GM21360 (cell line): ENCODE data around the gene MBP.

Source experiments
- ATAC-seq: cut with Tn5 transposase; IDR thresholded peaks from one replicate; pipeline ENCODE4 v1.9.1; 2021; ENCODE audit warnings: mild to moderate bottlenecking, moderate library complexity; ENCODE audit not compliant: unreplicated experiment

MBP gene

GRCh38 chr18:77135339-77136075 is 2.9 kb upstream of the MBP start:
- ATAC-seq = no peak

DNA sequence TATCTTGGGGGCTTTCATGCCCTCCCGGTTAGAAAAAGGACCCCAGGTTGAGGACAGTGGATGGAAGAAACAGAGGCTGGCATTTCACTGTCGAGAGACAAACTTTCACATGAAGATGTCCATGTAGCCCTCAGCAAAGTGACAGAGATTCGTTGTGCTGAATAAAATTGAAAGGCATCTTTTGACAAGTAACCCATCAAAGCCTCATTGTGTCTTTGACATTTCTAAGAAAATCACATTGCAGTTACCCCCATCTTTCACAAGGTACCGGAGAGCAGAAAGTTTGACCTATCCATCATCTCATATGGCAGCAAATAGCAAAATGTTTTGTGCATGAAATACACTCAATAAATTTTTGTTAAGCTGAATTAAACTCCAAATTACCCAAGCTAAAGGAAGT is 2.0 kb upstream of the MBP start:
- ATAC-seq = no peak

DNA sequence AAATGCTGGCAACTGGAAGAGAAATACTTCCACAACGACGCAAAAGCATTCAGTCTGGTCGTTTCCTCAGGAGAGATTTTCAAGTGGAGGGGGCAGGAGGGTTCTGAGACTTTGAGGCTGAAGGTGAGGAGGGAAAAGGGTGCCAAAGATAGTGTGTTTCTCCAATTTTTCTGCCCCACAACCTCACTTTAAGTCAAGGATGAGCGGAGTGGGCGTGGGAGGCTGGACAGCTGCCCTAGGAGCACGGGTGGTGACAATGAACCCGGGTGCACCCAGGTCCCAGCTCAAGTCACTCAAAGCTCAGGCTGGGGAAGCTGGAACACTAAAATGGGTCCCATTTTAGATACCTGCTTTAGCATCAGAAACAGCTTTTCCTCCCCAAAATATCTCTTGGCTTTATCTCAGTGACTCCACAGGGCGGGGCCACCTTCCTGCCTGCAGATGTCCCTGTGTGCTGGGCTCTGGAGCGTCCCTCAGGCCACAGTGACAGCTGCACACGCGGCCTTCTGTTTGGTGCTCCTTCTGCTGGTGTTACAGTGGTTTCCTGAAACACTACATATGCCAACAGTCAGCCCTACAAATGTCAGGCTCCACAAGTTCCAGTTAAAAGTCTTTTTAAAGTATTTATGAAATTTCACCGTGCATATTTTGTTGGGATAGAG is 1.4 kb upstream of the MBP start:
- no peak for ATAC-seq

DNA sequence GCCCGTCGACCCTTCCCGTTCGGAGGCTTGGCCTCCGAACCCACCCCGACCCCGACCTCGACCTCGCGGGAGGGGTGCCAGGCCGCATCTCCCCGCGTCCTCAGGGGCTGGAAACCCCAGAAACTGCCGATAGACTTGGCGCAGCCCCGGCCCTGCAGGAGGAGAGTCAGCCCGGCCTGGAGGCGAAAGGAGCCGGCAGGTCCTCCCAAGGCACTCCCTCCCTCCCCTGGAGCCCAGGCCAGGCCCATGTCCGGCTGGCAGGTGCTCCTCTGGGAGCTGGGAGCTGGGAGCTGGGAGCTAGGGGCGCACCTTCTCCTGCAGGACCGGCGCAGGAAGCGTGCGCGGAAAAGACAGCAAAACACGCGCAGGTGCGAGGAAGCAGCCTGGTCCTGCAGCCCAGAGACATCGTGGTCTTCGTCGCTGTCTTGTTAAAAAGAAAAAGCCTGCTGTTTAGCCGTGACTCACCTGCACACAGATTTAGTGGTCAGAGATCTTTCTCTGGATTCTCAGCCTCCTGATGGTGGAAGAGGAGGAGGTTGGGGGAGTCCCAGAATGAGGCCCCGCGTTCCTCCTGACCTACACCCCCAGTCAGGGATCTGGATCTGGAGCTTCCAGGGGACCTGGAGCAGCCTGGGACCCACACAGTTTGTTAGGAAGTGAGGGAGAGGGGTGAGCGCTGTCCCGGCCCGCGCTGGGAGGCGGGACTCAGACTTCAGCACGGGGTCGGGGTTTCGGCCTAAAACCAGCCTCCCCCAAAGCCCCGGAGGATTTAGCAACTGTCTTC is 660 bp upstream of the MBP start:
- ATAC-seq = no peak

- ATAC-seq = peak; percentile 41
Observed at GRCh38 chr18:77131652-77132368, 773 bp downstream of the MBP start.

DNA sequence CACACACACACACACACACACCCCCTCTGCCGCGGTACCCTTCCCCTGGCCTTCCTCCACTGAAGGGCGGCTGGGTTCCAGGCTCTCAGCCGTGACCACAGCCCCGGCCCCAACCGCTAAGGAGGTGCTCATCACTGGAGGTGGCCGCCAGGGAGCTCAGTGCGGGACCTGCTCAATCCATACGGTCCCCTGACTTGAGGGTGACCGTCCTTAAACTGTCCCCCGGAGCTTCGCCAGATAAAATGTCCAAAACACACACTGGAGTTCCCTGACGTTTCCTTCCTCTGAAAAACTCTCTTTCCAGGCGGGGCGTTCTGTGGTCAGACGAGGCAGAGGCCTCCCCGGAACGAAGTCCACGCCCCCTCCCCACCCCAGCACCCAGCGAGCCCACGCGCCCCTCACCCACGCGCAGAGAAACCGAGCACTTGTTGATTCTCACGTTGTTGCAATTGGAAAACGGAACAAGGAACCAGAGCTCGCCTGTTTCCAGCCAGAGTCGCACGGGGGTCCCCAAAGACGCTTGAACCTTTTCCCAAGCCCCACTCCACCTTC is 1.4 kb downstream of the MBP start:
- ATAC-seq = peak; percentile 24

GRCh38 chr18:77130229-77131099 is 2.1 kb downstream of the MBP start:
- no peak for ATAC-seq

DNA sequence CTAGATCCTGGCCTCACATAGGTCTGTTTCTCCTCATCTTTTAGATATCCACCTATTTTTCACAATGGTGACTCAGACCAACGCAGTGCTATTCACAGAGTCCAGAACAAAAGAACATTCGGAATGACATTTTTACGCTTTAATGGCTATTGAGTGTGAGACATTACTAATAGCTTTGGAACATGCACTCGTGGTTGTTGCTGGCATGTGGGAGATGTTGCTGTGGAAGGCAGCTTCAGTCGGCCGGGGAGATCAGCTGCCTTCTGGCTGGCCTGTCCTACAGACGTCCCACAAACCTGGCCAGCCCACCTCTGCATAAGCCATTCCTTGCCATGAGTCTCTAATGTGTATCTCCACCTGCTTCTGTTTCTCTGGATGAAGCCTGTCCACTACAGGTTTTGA is 3.4 kb downstream of the MBP start:
- ATAC-seq = no peak

DNA sequence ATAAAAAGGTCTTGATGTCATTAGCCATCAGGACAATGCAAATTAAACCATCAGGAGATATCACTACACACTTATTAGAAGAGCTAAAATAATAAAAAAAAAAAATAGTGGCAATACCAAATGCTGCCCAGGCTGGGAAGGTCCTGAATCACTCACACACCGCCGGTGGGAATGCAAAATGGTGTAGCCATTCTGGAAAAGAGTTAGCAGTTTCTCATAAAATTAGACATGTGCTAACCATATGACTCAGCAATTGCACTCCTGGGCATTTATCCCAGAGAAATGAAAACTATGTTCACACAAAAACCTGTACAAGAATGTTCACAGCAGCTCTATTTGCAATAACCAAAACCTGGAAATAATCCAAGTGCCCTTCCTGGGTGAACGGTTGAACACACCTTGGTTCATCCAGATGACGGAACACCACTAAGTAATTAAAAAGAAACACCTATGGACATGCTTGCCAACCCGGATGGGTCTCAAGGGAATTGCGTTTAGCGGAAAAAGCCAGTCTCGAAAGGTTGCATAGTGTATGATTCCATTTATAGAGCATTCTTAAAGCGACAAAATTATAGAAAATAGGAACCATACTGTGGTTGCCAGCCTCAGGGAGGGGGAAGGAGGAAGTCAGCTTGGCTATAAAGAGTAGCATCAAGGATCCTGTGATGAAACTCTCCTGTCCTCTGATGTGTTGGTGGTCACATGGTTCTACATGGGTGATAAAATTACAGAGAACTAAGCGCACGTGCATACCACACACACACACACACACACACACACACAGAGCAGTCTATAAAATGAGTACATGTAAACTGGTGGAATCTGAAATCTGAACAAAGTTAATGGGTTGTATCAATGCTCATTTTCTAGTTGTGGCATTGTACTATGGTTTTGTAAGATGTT is 4.6 kb downstream of the MBP start:
- peak; percentile 37 for ATAC-seq

- peak; percentile 48 for ATAC-seq
Observed at GRCh38 chr18:77124452-77124922, 8.1 kb downstream of the MBP start.

DNA sequence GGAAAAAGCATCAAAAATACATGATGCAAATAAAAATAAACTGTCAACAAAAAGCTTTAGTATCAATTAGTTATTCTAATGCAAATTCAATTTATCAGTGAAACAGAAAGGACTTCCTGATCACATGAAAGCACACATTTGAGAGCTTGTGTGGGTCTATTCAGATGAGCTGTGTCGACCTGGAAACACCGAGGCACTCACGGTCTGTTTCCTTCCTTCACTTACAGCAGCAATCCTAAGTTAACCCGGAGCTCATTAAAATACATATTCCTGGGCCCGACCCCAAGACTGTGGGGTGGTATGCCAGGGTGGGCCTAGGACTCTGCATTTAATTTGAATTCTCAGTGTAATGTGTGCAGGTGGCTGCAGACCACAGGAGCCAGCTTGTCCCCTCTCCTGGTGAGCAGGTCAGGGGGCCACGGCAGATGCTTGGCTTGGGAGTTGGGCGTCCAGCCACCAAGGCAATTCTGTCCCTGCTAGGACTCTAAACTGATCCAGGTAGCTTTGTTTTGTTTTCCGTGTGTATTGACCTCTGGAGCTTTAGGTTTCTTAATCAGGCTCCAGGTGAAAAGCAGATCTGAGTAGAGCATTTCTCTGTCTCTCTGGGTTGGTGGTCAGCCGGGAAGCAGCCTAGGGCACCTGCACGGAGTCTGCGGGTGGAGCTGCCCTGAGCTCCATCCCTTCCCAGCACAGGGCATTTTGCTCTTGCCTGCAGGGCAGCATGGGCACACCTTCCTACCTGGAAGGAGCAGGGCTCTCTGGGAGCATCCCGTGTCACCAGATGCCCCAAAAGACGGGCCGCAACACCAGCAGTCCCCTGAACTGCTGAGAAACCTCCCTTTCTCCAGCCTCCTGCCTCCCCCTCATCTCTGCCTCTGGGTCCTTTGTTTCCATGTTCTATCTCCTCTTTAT is 9.0 kb downstream of the MBP start:
- ATAC-seq = no peak

GRCh38 chr18:77121523-77121922 is 11.1 kb downstream of the MBP start:
- ATAC-seq = no peak

- ATAC-seq = no peak
Observed at GRCh38 chr18:77119851-77120491, 12.6 kb downstream of the MBP start.

GRCh38 chr18:77119101-77119850 is 13.3 kb downstream of the MBP start:
- no peak for ATAC-seq

GRCh38 chr18:77118256-77119090 is 14.1 kb downstream of the MBP start:
- no peak for ATAC-seq
